NCI-H1092 treated with DMSO at 0.1 percent for 48 hours (cell line): ENCODE measurements around the gene CPA4.
"Not testable (repeated sequence)": the region's sequence is repeated elsewhere in the genome, so short reads cannot be mapped to it uniquely, and the experiment has no call there.

Experiments used
- DNase-seq: peaks from one replicate; lab custom pipeline; 2025; lab: John Stamatoyannopoulos, UW

CPA4 gene, protein sequence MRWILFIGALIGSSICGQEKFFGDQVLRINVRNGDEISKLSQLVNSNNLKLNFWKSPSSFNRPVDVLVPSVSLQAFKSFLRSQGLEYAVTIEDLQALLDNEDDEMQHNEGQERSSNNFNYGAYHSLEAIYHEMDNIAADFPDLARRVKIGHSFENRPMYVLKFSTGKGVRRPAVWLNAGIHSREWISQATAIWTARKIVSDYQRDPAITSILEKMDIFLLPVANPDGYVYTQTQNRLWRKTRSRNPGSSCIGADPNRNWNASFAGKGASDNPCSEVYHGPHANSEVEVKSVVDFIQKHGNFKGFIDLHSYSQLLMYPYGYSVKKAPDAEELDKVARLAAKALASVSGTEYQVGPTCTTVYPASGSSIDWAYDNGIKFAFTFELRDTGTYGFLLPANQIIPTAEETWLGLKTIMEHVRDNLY

DNA sequence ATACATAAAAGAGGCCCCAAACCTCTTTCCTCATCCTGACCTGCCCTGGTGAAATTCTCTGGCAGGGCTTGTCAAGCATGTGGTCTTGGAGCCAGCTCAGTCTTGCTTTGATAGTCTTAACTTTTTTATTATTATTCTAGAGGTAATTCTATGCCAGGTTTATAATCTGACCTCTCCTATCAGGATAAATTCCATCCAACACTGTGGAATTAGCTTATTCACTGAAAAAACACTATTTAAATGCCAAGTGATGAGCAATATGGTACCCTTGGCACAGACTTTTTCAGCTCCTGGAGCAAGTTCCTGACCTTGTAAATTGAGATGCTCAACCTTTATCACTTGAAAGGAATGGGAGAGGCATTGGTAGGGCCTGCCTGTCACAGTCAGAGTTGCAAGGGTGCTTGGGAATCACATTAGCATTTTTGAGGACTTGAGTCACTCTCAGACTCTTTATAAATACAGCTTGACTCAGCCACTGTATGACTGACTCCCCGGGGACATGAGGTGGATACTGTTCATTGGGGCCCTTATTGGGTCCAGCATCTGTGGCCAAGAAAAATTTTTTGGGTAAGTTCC, at the start of gene CPA4:
CPA4 (plus strand) TSS at position 480 of the 576 bp plus-strand sequence; CDS start at position 500, 20 bp downstream.
- no peak for DNase-seq

DNA sequence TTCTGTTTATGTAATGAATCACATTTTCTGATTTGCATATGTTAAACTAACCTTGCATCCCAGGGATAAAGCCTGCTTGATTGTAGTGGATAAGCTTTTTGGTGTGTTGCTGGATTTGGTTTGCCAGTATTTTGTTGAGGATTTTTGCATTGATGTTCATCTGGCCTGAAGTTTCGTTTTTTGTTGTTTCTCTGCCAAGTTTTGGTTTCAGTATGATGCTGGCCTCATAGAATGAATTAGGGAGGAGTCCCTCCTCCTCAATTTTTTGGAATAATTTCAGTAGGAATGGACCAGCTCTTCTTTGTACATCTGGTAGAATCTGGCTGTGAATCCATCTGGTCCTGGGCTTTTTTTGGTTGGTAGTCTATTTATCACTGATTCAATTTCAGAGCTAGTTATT, 49.5 kb upstream of the CPA4 start:
- not testable (repeated sequence) for DNase-seq

DNA sequence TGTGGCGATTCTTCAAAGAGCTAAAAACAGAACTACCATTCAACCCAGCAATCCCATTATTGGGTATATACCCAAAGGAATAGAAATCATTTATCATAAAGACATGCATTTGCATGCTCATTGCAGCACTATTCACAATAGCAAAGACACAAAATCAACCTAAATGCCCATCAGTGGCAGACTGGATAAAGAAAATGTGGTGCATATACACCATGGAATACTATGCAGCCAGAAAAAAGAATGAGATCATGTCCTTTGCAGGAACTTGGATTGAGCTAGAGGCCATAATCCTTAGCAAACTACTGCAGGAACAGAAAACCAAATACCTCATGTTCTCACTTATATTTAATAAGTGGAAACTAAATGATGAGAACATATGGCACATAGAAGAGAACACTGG, 46.5 kb upstream of the CPA4 start:
- not testable (repeated sequence) for DNase-seq

DNA sequence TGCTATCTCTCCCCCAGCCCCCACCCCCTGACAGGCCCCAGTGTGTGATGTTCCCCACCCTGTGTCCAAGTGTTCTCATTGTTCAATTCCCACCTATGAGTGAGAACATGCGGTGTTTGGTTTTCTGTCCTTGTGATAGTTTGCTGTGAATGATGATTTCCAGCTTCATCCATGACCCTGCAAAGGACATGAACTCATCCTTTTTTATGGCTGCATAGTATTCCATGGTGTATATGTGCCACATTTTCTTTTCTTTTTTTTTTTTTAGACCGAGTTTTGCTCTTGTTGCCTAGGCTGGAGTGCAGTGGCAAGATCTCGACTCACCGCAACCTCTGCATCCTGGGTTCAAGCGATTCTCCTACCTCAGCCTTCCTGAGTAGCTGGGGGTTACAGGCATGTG, 44.1 kb upstream of the CPA4 start:
- not testable (repeated sequence) for DNase-seq

DNA sequence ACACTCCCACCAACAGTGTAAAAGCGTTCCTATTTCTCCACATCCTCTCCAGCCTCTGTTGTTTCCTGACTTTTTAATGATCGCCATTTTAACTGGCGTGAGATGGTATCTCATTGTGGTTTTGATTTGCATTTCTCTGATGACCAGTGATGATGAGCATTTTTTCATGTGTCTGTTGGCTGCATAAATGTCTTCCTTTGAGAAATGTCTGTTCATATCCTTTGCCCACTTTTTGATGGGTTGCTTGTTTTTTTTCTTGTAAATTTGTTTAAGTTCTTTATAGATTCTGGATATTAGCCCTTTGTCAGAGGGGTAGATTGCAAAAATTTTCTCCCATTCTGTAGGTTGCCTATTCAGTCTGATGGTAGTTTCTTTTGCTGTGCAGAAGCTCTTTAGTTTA, 43.3 kb upstream of the CPA4 start:
- DNase-seq = not testable (repeated sequence)

DNA sequence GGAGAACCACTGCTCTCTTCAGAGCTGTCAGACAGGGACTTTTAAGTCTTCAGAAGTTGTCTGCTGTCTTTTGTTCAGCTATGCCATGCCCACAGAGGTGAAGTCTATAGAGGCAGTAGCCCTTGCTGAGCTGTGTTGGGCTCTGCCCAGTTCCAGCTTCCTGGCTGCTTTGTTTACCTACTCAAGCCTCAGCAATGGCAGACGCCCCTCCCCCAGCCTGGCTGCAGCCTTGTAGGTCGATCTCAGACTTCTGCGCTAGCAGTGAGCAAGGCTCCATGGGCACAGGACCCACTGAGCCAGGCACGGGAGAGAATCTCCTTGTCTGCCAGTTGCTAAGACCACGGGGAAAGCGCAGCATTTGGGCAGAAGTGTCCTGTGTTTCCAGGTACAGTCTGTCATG, 38.4 kb upstream of the CPA4 start:
- DNase-seq = no peak

DNA sequence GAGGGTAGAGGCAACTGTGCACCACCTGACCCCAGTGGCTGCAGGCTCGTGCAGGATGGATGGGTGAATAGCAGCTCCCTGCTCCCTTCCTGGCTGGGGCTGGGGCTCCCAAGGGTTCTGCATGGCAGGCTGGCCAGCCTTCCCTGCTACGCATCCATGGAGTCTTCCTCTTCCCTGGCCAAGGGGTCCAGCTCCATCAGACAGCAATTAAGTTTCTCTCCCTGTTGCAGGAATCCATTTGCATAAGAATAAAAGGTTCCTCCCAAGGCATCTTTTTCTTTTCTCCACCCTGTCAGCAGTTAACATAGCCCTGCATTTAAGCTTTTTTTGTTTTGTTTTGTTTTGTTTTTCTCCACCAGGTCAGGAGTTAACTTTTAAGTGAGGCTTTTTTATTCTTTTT, 36.3 kb upstream of the CPA4 start:
- DNase-seq = no peak

DNA sequence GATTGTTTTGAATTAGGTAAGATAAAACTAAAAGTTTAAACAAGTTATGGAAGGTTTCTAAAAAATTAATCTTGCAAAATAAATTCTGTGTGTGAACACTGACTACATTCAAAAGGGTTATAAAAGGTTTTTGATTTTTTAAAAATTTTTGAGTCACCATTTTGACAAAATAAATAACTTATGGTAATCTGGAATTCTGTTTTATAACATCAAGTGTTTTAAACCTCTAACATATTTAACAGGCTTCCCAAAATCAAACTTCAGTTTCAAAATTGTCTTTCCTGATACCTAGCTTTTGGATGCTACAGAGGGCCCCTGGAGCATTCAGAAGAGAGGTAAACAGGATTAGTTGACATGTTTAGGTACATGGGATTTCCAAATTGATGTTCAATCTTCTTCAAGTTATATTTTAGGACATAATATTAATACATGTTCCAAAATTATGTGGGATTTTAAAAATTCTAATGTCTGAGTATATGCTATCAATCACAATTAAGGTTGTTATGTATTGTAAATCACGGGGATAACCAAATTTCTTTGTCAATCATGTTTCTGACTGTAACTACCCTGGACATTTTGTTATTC, 34.4 kb upstream of the CPA4 start:
- no peak for DNase-seq

DNA sequence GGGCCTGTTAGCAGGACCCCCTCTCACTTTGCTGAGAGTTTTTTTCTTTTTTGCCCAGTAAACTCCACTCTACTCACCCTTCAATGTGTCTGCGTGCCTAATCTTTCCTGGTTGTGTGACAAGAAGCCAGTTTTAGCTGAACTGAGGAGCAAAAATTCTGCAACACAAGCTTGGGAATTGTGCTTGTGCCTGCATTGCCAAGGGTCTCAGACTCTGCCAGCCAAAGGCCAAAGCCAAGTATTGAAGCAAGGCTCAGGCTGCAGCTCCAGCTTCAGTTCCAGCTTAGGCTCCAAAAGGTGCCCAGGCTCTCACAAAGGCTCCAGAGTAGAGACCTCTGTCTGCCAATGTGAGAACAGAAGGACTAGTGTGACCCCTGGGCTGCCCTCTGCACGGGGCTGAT, 30.5 kb upstream of the CPA4 start:
- no peak for DNase-seq

DNA sequence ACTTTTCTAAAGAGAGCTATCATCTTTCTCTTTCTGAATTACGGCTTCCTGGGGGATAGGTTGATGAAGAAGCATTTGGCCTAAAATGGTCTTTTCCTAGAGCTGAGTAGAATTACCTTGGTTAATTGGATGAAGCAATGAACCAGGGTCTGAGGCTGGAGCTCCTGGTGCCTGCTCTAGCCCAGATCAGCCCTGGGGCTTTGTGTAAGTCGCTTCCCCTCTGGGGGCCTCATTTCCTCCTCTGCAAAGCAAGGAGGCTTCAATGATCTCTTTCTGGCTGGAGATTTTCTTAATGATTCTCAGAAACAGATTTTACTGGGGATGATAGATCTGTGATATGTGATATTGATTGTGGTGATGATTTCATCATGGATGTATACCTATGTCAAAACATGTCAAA, 29.8 kb upstream of the CPA4 start:
- DNase-seq = no peak

DNA sequence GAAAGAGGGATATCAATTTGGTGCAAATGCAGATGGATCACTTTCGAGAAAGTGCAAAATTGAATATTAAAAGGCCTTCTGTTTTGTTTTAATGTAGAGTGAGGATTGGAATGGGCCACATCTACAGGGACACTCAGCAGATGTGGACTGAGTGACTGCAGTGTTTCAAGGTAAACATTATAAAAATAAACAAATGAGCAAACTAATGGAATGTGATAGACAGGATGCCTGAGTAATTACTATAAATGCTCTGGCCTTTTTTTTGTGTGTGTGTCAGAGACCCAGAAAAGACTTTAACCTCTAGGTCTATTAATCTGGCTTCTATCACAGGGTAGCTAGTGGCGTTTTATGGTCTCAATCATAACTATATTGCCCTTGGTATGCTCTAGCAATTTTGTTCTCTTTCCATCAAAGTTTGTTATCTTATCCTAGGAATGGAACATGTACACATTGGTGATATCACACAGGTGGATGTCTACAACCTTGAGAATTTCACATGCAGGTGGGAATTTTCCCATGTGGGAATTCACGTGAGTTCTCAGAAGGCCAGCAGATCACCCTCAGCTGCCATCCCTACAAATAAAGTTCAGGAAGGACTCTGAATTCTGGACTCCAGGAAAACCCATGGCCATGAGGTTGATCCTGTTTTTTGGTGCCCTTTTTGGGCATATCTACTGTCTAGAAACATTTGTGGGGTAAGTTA, 26.6 kb upstream of the CPA4 start, which contains the start of gene CPA2:
CPA2 (plus strand) TSS at position 606 of the 703 bp plus-strand sequence; CDS start at position 625, 19 bp downstream.
- no peak for DNase-seq

DNA sequence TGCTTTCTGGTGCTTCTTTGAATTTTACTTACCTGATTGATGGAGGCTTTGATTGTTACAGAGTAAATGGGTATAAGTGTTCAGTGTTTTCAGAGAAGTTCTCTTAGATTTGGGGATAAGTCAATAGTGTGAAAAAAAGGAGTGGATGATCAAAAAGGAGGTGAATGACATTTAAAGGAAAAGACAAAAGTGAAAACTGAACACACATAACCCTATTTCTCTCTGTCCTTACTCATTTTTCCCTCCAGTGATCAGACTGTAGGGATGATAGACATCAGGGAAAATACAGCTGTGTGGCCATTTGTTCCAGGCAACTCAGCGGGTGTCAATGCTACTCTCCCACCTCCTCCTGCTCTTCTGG, 26.0 kb upstream of the CPA4 start:
- DNase-seq = no peak

DNA sequence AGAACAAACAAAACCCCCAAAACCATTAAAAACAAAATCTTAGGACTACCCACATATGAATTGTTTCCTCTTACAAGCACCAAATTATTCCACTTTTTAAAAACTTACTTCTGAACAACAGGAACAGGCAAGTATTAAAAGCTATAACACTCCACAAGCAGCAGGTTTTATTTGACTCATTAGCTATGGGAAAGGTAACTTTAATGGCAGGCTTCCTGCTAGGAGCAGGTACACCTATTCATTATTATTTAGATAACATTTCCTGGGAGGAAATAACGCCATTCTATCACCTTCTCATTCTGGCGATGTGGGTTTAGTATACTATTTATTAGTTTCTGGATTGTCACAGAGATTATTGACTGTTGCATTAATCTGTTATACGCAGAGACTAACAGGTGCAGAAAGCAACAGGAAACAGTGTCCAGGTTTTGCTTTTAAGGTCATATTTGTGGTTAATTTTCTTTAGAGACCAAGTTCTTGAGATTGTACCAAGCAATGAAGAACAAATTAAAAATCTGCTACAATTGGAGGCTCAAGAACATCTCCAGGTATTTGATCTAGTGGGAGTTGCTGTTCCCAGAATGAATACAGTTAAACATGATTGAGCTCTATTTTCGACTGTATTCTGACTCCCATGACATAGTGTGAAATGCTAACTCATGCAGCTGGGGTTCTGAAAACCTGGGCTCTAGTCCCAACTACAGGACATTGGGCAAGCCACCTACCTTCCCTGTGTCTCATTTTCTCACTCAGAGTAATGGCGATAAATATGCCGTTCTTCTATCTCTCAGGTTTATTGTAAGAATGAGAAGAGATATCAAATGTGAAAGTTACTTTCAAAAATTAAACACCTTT, 24.3 kb upstream of the CPA4 start:
- DNase-seq = no peak

DNA sequence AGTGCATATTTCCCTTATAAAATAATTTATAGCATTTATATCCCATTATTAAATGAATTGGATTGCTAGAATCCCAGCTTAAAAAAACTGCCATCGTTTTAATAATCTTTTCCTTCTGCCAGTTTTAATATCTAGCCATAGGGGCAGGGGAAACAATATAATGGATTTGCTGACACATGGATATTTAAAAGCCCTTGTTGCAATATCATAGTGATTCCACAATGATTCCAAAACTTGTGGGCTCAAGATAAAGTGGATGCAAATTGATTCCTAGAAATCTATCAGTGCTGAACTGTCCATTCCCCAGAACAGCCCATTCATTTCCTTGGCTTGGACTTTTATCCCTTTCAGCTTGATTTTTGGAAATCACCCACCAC, 23.7 kb upstream of the CPA4 start:
- DNase-seq = no peak

DNA sequence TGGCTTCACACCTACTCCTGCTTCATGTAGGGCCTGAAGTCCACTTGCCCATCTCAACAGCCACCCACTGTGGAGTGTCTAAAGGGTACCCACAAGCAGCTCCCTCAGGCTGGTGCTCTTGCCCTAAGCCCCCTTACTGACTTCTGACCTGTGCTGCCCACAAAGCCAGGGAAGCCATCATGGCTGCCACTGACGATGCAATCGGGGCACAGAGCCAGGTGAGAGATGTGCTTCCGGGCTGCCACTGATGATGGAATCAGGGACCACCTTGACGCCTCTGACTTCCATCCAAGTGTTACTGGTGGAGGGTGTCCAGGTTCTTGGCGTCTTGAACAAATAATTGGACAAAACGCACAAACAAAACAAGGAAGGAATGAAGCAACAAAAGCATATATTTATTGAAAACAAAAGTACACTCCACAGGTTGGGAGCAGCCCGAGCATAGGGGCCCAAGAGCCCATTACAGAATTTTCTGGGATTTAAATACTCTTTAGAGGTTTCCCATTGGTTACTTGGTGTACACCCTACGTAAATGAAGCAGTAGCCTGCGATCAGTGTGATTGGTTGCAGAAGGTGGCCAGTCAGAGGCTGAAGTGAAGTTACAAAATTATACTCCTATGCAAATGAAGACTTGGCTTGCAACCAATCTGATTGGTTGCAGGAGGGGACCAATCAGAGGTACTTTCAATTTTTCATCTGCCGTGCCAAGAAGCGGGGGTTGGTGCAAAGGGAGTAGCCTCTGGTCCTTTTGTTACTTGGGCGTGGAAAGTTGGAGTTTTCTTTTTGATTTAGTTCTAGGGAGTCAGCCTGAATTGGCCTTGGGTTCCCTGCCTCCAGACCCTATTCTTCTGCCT, 21.8 kb upstream of the CPA4 start:
- DNase-seq = peak; percentile 54

DNA sequence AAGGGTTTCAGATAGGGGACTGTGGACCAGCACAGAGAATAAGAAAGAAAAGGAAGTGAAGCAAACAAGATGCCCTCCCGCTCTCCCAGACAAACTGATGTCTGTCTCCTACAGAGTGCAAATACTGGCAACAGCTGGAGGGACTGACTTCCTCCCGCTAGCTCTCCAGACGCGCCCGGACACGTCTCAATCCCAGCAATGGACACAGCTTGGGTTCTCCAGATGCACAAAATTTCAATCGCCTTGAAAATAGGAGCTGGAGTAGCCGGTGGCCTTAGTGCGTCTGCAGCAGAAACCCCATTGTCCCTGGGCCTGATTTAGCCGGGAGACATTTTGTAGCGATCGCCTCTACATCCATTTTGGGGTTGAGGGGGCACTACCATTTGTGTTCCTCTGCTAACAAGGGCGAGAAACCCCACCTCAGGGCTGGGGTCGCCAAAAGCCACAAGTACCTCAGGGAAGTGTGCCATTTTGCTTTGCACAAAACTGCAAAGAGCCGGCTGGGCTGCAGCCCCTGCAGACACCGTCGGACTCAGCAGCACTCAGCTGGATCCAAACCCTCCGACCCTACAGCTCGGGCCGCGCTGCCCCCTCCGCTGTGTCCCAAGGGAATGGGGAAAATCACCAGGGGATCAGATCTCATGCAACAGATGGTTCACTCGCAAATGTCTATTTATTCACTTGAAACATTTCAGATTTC, 20.4 kb upstream of the CPA4 start:
- DNase-seq = peak; percentile 83

DNA sequence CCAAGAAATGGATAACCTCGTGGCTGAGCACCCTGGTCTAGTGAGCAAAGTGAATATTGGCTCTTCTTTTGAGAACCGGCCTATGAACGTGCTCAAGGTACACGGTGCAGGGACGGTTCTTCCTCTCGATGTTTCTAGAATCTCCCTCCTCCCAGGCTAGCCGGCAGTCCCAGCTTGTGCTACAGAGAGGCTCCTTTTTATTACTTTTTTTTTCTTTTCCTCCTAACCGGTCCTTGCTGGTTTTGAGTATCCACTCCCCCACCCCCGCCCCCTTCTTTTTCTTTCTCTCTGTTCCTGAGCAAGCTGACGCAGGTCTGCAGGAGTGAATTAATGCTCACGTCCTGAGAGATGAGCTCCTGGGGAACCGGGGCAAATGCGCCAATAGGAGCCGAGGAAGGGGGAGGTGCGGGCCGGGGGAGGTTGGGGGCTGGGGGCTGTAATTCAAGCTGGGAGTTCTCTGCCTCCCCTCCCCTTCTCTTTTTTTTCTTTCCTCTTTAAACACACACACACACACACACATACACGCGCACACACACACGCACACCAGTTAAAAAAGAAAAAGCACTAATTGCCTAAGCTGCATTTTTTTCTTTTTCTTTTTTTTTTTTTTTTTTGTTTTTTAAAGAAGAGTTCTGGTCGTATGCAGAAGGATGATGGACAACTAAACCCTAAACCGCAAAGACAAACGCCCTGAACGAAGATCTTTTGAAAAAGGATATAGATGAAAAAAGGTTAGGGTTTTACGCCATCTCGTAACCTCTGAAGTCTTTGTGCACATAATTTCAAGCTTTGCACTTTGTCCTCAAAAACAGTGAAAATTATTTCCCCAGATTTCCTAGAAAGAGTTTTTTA, 19.7 kb upstream of the CPA4 start:
- peak; percentile 97 for DNase-seq

DNA sequence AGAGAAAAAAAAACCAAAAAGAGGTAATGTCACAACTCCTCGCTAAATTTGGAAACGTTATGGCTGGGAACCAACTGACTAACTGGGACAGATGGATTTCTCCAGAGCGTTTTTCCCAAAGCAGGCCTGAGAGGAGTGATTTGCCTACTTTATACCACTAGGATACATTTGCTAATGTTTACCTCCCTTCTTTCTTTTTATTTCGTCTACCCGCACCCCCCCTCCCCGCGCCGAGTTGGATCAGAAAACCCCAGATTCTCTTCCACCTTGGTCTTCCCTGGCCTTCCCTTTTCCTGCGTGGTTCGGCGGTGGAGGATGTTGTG, 19.1 kb upstream of the CPA4 start:
- peak; percentile 95 for DNase-seq

DNA sequence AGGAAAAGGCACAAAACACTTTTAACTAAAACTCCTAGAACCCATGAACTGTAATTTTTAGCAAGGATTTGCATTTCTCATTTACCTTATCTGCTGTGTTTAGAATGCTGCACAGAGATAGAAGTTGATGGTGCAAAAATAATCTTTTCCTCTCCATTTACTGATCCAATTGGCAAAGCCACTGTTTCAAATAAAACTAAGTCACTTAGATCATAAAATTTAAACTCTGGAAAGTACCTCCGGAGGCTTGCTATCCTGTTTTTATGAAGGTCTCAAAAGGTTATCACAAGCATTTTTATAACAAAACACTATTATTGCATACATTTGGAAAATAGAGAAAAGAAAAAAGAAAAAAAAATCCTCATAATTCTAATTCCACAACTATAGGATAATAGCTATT, 18.7 kb upstream of the CPA4 start:
- DNase-seq = no peak
